Central memory CD4-positive, alpha-beta T cell (primary cell): ENCODE measurements around the gene TESK1.

Experiments used
- DNase-seq: peaks from one replicate; pipeline ENCODE4 v3.0.0; 2022

TESK1 gene

GRCh38 chr9:35649431-35650340 is 44.6 kb downstream of the TESK1 start:
- peak; percentile 51 for DNase-seq

- peak; percentile 44 for DNase-seq
Measured at GRCh38 chr9:35650341-35651158, 45.5 kb downstream of the TESK1 start, which contains the start of gene SIT1. SIT1 (minus strand) TSS chr9:35650931; CDS start chr9:35650853, 78 bp downstream.

GRCh38 chr9:35651956-35652828 is 47.1 kb downstream of the TESK1 start:
- no peak for DNase-seq

- DNase-seq = no peak
Measured at GRCh38 chr9:35652829-35653209, 47.8 kb downstream of the TESK1 start.

- DNase-seq = no peak
Measured at GRCh38 chr9:35653611-35654010, 48.5 kb downstream of the TESK1 start.

GRCh38 chr9:35656348-35656747 is 51.3 kb downstream of the TESK1 start:
- no peak for DNase-seq

- no peak for DNase-seq
Measured at GRCh38 chr9:35656831-35657545, 51.9 kb downstream of the TESK1 start.

- peak; percentile 92 for DNase-seq
Measured at GRCh38 chr9:35657546-35658136, 52.6 kb downstream of the TESK1 start, which contains the start of gene RMRP. RMRP (minus strand) TSS chr9:35658019.

GRCh38 chr9:35658137-35658967 is 53.3 kb downstream of the TESK1 start, which contains the start of gene CCDC107:
CCDC107 (plus strand) TSS chr9:35658292; CDS start chr9:35658380, 88 bp downstream.
- DNase-seq = peak; percentile 85

- DNase-seq = no peak
Measured at GRCh38 chr9:35658968-35659220, 53.8 kb downstream of the TESK1 start.

- DNase-seq = no peak
Measured at GRCh38 chr9:35659340-35659739, 54.3 kb downstream of the TESK1 start.
